ENCODE measurements around the gene TUT4.

The TUT4 gene

DNA sequence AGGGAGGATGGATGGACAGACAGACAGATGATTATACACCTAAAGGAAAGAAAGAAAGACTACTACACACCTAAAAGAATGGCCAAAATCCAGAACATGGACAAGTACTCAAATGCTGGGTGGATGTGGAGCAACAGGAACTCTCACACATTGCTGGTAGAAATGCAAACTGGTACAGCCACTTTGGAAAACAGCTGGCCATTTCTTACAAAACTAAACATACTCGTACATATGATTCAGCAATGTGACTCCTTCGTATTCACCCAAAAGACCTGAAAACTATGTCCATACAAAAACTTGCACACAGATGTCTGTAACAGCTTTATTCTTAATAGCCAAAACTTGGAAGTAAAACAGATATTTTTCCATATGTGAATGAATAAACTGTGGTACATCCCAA, 97.2 kb downstream of the TUT4 start:
- no peak for DNase-seq

DNA sequence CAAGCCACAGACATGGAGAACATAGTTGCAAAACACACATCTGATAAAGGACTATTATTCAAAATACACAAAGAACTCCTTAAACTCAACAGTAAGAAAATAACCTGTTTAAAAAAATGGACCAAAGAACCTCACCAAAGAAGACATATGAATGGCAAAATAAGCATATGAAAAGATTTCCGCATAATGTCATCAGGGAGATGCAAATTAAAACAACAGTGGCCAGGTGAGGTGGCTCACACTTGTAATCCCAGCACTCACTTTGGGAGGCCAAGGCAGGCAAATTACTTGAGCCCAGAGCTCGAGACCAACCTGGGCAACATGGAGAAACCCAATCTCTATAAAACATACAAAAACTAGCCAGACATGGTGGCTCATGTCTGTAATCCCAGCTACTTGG, 98.1 kb downstream of the TUT4 start:
- DNase-seq = no peak

DNA sequence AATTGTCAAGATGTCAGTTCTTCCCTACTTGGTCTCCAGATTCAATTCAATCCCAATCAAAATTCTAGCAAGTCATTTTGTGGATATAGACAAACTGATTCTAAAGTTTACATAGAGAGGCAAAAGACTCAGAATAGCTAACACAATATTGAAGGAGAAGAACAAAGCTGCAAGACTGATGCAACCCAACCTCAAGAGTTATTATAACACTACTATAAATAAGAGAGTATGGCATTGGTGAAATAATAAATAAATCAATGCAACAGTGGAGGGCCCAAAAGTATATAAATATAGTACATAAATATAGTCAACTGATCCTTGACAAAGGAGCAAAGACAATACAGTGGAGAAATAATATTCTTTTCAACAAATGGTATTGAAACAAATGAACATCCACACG, 98.8 kb downstream of the TUT4 start:
- no peak for DNase-seq

DNA sequence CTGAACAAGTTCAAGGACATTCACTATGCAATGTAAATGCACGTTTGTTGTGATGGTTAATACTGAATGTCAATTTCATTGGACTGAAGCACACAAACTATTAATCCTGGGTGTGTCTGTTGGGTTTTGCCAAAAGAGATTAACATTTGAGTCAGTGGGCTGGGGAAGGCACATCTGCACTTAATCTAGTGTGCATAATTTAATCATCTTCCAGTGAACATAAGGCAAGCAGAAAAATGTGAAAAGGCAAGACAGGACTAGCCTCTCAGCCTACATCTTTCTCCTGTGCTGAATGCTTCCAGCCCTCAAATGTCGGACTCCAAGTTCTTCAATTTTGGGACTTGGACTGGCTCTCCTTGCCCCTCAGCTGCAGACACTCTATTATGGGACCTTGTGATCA, 108.4 kb downstream of the TUT4 start:
- DNase-seq = no peak

DNA sequence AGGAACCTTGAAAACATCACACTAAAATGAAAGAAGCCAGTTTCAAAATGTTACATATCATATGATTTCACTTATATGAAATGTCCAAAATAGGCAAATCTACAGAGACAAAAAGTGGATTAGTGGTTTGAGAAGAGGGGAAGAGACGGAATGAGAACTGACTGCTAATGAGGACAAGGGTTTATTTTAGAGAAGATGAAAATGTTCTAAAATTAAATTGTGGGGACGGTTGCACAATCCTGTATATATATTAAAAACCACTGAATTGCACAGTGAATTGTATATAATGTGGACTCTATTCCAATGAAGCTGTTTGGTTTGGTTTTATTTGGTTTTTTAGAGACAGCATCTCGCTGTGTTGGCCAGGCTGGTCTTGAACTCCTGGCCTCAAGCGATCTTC, 112.9 kb downstream of the TUT4 start:
- DNase-seq = no peak

DNA sequence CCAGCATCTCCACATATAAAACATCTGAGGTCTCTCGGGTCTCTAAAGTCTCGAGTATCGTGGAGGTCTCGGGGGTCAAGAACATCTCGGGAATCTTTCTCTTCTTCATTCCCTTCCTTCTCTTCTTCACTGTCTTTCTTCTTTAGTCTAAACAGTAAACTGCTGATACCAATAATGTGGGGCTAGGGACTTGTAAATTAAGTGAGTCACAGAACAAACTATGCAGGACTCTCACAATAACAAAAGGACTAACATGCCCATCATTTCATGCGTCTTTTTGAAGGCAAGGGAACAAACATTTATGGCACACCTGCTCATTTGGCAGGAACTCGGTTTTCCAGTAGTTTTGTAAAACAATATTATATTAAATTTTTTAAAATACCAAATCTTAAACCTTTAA, 116.1 kb downstream of the TUT4 start:
- DNase-seq = no peak

- no peak for DNase-seq
Measured at GRCh38 chr1:52435650-52436049, 117.2 kb downstream of the TUT4 start.

- no peak for DNase-seq
Measured at GRCh38 chr1:52435211-52435610, 117.7 kb downstream of the TUT4 start.

GRCh38 chr1:52432807-52433206, 120.1 kb downstream of the TUT4 start:
- DNase-seq = no peak

GRCh38 chr1:52427152-52427551, 125.7 kb downstream of the TUT4 start:
- no peak for DNase-seq

DNA sequence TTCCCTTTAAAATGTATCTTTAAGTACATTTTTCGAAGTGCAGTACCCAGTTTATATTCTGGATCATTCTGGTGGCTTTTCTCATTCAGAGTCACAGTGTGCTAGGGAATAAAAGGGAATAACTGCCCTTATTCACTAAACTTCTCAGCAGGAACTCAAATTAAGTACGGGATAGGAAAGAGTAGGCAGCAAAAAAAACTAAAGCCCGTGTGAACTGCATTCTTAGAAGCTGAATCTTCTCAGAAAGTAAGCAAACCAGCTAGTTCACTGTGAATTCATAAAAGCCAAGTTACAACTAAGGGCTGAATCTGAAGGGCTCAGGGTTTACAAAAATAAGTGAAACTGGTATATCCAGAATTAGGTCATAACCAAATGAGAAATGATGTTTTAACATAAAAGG, 126.5 kb downstream of the TUT4 start:
- DNase-seq = no peak

DNA sequence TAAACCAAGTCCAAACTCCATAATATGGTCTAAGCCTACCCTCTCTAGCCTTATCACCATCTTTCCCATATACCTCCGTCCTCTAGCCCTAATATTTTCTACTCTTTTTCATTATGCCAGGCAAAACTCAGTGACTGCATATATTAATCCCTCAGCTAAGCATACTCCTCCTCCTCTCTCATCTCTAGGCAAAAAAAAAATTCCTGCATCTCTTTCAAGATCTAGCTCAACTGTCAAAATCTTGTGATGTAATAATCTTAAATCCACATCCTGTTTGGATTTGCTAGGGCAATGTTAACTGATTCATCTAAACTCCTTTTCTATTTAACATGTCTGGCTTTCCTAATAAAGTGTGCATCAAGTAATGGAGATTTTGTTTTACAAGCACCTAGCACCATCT, 128.1 kb downstream of the TUT4 start:
- no peak for DNase-seq

DNA sequence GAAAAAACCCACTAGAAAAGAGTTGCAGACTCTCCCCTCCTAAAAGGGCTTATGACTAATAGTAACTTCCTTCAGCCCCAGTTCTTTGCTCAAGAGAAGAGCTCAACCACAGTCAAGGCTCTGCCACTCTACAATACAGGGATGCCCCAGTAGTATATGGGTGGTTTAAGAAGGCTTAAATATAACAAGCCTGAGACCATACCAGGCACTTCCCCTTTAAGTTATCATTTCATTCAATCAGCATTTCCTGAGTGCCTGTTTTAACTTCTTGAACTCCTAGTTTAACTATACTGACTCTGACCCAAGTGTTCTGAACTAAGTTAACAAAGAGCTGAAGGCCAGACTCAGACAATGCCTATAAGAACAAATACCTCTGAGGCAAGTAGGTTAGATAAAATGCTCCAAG, 128.7 kb downstream of the TUT4 start:
- DNase-seq = no peak

GRCh38 chr1:52423771-52424170, 129.1 kb downstream of the TUT4 start:
- no peak for DNase-seq

DNA sequence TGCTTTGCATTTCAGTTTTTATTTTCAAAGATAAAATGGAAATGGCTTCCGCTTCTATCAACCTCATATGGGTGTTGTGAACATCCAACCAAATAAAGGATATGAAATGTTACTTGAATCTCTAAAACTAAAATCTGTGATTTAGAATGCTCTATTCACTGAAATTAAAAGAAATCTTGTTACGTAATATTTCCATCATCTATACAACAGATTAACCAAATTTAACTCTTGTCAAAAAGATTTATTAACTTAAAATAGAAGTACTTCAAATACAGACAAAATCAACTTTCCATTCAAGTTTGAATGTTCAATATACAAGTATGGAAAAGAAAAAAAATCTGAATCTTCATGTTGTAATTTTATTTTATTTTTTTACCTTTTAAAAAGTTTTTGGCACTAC, 129.8 kb downstream of the TUT4 start:
- DNase-seq = no peak

GRCh38 chr1:52420713-52421112, 132.2 kb downstream of the TUT4 start:
- DNase-seq = no peak

- no peak for DNase-seq
Measured at GRCh38 chr1:52416811-52417210, 136.1 kb downstream of the TUT4 start.

GRCh38 chr1:52414942-52415341, 137.9 kb downstream of the TUT4 start:
- no peak for DNase-seq

- no peak for DNase-seq
Measured at GRCh38 chr1:52413410-52413989, 139.4 kb downstream of the TUT4 start.

- no peak for DNase-seq
Measured at GRCh38 chr1:52404975-52405338, 147.9 kb downstream of the TUT4 start.

DNA sequence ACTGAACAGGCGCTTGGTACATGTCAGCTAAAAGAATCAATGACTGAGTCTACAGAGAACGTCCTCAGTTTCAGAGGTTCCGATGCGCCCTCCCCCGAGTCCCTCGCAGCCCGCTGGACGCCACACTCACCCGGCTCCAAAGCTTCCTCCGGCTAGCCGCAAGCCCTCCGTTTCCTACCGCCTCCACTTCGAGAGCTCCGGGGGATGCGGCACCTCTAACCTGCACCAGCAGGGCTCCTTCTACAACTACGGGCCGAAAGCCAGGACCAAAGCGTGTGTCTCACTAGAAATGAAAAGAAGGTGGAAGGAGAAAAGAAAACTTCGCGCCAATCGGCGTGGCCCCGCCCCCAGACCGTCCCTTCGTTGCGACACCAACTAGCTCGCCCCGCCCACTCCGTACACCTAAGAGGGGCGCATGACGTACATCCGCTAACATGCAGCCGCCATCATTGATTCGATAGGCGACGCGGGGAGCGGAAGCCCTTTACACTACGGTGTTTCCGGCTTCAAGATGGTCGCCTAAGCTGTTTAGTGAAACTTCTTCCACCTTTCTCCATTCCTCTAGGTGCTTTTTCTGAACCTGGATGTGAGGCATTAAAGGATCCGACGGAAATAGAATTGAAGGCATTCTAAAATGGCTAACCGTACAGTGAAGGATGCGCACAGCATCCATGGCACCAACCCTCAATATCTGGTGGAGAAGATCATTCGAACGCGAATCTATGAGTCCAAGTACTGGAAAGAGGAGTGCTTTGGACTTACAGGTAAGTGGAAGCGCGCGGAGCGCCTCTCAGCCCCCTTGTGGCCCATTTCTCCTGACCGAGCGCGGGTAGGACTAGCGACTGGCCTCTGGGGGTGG, 148.5 kb downstream of the TUT4 start, which contains the start of the genes ORC1 and PRPF38A:
ORC1 (minus strand) TSS at position 308 of the 859 bp plus-strand sequence. CDS start 2,200 bp downstream, outside the sequence.
PRPF38A (plus strand) TSS at position 487 of the 859 bp plus-strand sequence; CDS start at position 635, 148 bp downstream.
- peak; percentile 98 for DNase-seq

DNA sequence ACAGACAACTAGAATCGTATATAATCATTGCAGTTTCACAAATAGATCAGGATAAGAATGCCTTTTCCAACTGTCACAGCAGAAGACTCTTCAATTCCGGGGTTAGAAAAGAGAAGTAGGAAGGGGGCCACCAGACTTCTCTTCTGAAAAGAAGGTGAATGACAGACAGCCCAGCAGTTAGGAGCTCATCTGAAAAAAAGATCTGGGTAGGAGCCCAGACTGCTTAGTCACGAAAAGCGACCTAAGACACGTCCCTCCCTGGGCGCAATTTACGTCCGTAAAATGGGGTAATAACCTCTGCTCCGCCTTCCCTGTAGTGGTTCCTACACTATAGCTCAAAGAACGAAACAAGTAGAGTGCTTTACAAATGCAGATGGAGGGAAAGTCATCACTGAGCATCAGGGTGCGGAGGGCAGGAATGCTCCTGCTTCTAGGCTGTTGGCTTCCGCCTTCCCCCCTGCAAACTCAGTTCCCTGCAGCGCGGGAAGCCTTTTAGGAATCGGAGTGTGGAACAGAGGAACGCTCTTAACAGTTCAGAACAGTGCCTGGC, 149.3 kb downstream of the TUT4 start:
- peak; percentile 70 for DNase-seq

GRCh38 chr1:52402860-52403240, 150.0 kb downstream of the TUT4 start:
- no peak for DNase-seq

DNA sequence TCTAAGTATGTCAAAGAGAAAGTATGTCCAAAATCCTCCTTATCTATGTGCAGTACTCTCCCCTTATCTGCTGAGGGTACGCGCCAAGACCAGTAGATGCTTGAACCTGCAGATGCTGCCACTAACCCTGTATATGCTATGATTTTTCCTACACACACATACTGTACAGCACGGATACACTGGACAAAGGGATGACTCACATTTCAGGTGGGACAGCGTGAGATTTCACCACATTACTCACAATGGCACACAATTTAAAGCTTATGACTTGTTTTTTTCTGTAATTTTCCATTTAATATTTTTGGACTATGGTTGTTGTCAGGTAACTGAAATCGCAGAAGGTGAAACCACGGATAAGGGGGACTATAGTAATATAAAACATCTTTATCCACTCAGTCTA, 152.8 kb downstream of the TUT4 start:
- no peak for DNase-seq

All from NCI-H69 (cell line).